ENCODE measurements around the gene PER1.

PER1 gene

DNA sequence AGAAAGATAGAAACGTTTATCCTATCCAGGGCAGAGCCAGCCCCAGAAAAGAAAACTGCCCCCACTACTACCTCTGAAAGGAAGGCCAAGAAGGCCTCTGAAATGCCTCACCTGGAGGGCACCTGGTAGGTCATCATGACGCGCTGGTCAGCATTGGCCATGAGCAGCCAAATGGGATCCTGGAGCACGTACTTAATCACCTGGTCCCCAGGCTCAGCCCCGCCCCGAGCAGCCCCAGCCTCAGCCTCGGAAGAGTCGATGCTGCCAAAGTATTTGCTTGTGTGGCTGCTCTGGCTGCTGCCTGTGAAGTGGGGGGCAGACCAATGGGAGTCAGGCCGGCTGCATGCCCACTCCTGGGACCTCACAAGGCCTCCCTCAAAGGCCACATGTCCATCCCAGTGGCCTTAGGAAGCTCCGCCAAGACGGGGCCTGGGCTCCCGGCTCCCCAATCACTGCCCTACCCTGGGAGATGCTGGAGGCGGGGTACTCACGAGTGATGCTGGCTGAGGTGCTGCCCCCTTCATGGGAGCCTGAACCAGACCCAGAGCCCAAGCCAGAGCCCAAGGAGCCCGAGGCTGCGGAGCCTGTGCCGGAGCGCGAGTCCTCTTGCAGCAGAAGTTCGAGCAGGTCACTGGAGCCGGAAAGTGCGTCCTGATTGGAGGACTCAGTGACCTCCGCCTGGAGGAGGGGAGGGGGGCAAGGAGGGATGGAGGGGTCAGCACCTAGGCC, 9.9 kb downstream of the PER1 start:
- DNase-seq (ENCODE audit: low read depth in 1 of 2, low spot score in 1 of 2): no peak

DNA sequence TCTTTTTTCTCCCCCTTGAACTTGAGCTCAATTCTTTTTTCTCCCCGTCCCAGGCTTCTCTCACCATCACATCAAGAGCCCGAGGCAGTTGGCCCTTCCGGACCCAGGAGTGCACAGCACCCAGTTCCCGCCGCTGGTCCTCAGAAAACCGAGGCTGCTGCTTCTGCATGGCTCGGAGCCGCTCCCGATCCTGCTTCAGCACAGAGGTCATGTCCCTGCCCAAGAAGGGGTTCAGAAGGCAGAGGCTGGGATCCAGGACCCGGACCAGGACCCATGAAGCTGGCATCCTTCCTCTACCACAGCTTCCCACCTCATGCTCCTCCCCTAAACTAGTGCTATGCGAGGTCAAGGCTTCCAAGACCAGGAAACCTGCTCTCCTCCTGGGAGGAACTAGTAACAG, 10.5 kb downstream of the PER1 start:
- no peak for DNase-seq (ENCODE audit: low read depth in 1 of 2, low spot score in 1 of 2)

DNA sequence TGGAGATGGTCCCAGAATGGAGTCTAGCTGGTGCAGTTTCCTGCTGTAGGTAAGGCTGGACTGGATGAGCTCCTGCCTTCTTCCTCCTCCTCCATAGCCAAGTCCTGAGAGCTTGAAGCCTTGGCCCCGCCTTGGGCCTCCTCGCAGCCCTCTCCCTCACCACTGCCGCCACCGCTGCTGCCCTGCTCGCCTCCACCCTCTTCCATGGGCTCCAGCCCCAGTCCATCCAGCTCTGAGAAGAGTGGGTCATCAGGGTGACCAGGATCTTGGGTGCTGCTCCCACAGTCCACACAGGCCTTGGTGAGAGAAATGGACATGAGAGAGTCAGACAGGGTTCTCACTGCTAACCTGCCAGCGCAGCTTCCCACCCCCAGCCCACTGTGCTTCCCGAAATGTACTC, 11.2 kb downstream of the PER1 start:
- DNase-seq (ENCODE audit: low read depth in 1 of 2, low spot score in 1 of 2): no peak

DNA sequence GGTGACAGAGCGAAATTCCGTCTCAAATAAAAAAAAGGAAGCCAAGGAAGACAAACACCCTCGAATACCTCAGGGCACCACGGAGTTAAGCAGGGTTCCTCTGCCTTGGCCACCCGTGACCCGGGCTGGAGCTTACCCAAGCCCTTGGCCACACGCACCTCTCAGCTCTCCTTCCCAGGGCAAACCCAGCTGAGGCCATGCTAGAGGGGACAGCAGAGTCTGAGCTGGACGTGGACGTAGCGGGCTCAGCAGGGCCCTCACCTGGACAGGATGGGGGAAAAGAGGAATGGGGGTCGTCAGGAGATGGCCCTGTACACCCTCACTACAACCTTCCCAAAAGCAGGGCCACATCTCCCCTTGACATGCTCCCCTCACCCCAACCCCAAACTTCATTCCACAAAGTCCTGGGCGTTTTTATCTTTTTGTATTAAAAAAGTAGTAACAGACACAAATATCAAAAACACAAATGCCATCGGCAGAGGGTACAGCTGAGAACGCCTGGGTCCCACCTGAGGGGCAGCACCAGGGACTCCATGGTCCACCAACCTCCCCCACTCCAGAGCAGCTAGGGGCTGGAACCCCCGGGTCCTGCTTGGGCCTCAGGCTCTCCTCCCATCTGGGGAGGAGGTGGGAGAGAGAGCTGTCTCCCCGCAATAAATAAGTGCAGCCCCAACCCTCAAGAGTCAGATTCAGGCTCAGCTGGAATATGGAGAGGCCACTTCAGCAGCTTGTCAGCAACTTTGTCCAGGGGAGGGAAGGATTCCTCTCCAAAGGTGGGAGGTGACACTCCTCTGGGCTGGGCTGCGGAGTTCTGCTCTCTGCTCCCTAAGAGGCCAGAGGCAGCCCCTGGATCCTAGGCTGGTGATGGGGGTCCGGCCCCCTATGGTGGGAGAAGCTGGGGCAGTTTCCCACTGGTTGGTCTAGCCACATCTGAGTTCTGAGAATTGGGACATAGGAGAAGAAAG, 11.9 kb downstream of the PER1 start:
- no peak for DNase-seq (ENCODE audit: low read depth in 1 of 2, low spot score in 1 of 2)

DNA sequence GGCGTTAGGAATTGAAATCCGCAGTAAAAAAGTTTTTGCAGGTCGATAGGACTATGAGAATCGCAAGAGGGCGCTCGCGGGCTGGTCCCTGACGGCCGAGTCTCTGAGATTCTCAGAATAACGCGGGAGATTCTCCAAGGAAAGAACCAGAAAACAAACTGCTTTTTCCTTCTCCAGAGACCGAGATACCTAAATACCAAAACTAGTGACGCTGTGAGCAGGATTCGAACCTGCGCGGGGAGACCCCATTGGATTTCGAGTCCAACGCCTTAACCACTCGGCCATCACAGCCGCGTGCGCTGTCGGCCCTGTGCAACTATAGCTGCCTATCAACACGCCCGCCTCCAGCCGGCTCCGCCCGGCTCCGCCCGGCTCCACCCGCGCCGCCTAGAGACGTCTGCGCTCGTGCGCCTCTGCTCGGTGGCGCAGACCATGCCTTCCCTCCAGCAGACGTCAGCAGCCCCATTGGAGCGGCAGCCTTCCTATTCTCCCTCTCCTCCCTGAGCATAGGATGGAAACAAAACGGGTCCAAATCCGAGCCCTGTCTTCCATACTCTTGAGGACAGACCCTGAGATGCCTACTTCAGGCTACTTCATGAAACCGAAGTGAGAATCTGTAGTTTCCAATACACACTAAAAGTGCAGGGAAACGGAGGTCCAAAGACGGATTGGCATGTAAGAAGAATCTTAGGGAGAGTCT, 13.4 kb downstream of the PER1 start:
- peak; percentile 92 for DNase-seq (ENCODE audit: low read depth in 1 of 2, low spot score in 1 of 2)

DNA sequence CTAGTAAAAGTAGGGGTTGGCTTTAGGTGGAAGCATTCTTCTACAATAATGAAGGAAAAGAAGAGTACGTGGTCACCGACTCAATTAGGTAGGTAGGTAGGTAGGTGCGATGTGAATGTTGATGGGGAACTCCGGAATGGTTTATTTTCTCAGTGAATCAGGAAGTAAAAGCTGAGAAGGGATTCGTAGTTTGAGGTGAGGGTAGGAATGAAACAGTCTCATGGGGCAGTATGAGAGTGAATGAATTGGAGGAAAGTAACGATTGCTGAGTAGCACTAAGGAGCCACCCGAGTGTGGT, 13.9 kb downstream of the PER1 start:
- DNase-seq (ENCODE audit: low read depth in 1 of 2, low spot score in 1 of 2): no peak

DNA sequence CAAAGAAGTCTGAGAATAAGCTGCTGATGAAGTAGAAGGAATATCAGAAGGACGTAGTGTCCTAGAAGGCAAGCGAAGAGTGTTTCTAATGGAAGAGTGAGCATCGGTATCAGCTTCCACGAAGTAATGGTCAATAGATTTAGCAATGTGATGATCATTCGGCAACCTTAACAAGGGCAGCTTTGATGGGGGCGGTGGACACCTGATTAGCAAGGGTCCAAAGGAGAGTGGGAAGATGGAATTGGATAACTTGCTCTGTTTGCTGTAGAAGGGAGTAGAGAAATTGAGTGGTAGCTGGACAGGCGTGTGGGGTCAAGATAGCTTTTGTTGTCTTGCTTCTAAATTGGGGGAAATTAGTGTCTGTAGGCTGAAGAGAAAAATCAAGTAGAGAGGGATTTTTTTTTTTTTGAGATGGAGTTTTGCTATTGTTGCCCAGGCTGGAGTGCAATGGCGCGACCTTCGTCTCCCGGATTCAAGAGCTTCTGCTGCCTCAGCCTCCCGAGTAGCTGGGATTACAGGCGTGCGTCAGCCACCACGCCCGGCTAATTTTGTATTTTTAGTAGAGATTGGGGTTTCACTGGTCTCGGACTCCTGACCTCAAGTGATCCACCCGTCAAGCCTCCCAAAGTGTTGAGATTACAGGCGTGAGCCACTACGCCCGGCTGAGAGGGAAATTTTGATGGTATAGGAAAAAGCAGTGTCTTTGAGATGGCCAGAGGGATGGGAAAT, 14.4 kb downstream of the PER1 start:
- DNase-seq (ENCODE audit: low read depth in 1 of 2, low spot score in 1 of 2): no peak

DNA sequence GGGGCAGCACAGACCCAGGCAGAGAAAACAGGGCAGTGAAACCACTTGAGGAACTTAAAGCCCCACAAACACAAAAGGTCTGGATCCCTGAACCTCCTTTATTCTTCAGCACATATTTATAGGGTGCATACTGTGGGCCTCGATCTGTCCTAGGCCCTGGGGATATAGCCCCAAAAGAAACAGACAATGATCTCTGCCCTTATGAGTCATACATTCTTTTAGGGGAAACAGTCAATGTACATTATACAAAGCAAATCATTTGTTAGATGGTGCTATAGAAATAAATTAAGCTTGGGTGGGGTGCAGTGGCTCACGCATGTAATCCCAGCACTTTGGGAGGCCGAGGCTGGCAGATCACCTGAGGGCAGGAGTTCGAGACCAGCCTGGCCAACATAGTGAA, 18.3 kb downstream of the PER1 start:
- DNase-seq (ENCODE audit: low read depth in 1 of 2, low spot score in 1 of 2): no peak

DNA sequence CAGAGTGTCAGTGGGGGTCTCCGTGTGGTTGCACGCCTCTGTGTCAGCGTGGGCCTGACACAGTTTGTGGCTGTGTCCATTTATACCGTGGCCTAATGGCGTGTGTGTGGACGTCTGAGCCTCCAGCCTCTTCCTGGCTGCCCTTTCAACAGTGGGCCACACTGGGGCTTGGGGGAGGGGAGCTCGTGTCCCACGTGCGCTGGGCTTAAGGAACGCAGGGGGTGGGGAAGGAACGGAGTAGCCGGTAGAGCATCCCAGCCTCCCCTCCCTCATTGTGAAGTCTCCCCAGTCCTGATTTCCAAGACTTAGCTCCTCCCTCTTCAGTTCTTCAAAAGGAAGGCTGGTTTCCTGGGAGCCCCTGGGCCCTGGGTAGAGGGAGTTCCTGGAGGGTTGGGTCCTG, 18.8 kb downstream of the PER1 start:
- DNase-seq (ENCODE audit: low read depth in 1 of 2, low spot score in 1 of 2): no peak

DNA sequence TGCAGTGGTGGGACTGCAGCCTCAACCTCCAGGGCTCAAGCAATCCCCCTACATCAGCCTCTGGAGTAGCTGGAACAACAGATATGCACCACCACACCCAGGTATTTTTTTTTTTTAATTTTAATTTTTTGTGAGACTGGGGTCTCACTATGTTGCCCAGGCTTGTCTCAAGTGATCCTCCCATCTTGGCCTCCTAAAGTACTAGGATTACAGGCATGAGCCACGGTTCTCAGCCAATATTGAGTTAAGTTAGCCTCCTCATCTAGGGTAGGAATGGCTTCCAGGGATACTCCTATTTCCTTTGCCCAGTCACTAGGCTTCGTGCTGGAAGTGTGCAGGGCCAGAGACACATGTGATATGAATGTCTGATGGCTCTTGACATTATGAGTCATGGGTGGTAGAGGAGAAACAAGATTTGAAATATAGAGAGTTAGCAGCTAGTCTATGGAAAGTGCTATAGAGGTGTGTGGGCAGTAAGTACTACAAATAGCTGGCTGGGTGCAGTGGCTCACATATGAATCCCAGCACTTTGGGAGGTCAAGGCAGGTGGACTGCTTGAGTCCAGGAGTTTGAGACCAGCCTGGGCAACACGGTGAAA, 20.3 kb downstream of the PER1 start:
- no peak for DNase-seq (ENCODE audit: low read depth in 1 of 2, low spot score in 1 of 2)

DNA sequence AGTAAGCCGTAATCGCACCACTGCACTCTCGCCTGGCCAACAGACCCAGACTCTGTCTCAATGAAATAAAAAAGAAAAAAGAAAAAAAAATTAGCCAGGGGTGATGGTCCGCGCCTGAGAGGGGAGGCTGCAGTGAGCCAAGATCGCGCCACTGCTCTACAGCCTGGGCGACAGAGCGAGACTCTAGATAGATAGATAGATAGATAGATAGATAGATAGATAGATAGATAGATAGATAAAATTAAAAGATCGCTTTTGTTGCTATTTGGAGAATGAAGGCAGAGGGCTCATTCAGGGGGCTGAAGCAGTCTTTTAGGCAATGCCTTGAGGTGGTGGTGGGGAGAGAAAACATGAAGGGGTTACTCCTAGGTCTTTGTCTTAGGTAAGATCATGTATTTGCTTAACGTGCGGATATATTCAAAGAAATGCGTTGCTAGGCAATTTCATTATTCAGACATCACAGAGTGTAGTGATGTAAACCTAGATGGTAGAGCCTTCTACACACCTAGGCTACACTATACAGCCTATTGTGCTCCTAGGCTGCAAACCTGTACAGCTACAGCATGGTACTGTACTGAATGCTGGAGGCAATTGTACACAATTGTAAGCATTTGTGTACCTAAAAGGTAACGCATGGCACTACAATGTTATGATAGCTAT, 23.9 kb downstream of the PER1 start:
- no peak for DNase-seq (ENCODE audit: low read depth in 1 of 2, low spot score in 1 of 2)

DNA sequence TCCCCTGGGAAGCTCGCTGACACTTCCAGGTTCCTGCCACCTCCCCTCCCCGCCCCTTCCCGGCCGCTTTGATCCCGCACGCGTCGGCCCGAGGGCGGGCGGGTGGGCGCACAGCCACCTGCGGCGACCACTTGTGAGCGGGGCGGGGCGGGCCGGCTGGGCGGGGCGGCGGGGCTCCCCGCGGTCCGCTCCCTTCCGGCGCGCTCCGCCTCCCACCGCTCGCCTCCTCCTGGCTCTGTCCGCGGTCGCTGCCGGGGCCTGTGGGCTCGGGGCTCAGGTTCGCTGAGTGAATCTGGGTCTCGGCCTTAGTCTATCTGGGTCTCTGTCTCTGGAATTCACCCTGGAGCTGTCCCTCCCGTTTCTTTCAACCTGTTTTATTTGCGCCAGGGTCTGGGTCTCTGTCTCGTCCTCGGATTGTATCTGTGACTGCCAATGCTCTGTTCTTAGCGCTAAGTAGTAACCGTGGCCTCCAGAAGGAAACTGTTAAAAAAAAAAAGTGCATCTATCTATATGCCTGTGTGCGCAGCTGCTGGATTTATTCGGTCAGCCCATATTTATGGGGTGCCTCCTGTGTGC, 25.6 kb downstream of the PER1 start:
- DNase-seq (ENCODE audit: low read depth in 1 of 2, low spot score in 1 of 2): no peak

DNA sequence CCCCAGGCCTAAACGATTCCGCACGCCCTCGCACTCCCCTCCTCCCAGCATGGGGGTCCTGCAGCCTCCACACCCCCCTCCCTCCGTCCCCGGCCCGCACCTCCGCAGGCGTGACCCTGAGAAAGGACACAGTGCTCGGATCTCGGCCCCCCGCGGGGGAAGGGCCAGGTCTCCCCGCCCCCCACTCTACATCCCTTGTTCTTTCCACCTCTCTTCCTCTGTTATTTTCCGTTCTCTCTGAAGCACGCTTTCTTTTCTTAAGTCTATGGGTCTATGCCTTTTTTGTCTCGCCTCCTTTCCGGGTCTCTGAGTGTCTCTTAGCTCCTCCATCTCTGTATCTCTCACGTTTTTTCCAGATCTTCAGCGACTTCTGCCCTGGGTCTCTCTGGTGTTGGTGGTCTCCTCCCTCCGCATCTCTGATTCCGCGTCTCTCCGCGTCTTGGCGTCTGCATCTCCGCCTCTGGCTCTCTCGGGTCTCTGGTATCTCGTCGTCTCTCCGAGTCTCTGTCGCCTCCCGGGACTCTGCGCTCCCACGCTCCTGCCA, 26.2 kb downstream of the PER1 start:
- DNase-seq (ENCODE audit: low read depth in 1 of 2, low spot score in 1 of 2): no peak

DNA sequence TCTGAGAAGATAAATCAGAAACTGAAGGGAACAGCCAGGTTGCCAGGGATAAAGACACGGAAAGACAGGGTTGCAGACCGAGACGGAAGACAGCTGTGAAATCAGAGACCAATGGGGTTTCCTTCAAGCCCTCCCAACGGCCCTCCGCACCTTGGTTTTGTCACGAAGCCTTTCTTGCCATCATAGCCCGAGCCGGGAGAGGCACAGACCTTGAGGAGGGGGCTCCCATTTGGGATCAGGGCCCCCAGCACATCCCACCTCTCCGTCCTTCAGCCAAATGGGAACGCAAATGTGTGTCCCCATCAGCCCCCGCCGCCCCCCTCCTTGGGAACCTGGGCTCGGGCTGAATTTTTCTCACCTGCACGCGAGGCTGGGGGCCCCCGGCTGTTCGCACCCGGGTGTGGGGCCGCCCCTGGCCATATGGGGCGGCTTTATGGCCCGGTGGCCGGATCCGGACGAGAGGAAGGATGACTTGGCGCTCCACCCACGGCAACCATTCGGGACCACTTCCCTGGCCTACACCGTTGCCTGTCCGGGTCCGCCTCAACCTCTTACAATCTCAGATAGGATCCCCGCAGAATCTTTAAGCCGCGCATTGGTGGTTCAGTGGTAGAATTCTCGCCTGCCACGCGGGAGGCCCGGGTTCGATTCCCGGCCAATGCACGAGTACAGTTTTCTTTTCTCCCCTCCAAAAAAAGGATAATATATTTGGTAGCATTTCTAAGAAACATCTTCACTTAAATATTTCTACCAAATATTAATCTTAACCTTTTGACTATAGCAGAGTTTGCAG, 26.9 kb downstream of the PER1 start:
- peak; percentile 78 to 80 for DNase-seq (ENCODE audit: low read depth in 1 of 2, low spot score in 1 of 2)

DNA sequence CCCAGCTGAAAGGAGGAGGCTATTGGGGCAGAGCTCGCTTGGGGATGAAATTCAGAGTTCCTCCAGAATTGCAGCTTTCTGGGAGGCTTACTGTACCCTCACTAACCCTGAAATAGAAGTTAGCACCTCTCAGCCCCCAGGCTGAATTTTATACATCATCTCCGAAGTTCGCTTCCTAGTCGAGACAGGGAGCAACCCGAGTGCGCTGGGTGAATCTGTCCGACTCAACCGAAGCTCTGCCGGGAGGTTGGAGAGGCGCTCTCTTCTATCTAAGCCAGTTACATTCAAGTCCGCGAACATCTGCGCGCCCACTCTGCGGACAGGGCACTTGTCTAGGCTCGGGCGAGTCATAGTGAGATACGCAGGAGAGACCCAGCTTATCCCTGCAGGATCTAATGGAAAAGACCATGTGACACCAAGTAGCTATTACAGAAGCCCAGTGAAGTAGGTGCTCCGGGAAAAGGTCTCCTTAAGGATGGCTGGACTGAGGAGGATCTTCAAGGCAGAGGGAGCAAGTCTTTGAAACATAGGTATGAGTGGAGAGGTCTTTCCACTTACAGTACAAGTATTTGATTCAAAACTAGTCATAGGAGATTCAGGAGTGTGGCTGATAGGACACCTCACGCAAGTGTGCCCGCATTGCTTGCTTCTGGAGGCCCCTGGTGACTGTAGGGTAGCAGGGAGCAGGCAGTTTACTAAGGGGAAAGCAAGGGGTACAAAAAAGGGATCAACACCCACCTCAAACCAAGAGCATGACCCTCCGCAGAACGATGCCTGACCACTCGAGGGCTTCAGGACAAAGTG, 27.7 kb downstream of the PER1 start:
- no peak for DNase-seq (ENCODE audit: low read depth in 1 of 2, low spot score in 1 of 2)

DNA sequence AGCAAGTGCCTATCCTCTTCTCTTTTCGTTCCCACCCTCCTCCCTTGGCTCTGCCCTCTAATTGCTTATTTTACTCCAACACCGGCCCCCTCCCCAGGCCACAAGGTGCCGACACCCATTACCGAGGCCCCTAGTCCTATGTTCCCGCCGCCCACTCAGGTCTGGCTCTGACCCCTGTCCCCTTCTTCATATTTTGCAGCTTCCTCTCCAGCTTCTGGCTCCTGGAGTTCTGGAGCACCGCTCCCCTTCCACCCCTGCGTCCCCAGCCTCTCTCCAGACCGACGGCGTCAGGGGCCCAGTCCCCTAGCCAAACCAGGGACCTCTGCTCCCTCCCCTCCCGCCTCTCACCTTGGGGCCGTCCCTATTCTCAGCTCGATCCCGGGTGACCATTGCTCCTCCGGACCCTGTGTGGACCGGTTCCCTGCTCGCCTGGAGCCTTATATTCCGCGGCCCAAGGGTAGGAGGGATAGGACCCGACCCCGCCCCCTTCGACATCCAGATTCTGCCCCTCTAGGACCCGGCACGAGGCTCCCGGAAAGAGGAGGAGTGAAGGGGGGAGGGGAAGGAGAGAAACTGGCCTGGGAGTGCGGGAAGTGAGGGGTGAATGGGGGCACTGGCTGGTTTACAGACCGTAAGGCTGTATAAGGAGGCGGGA, 28.4 kb downstream of the PER1 start, which contains the start of gene HES7:
HES7 (minus strand) TSS at position 412 of the 655 bp plus-strand sequence; CDS start at position 390, 22 bp downstream.
- DNase-seq (ENCODE audit: low read depth in 1 of 2, low spot score in 1 of 2): no peak

DNA sequence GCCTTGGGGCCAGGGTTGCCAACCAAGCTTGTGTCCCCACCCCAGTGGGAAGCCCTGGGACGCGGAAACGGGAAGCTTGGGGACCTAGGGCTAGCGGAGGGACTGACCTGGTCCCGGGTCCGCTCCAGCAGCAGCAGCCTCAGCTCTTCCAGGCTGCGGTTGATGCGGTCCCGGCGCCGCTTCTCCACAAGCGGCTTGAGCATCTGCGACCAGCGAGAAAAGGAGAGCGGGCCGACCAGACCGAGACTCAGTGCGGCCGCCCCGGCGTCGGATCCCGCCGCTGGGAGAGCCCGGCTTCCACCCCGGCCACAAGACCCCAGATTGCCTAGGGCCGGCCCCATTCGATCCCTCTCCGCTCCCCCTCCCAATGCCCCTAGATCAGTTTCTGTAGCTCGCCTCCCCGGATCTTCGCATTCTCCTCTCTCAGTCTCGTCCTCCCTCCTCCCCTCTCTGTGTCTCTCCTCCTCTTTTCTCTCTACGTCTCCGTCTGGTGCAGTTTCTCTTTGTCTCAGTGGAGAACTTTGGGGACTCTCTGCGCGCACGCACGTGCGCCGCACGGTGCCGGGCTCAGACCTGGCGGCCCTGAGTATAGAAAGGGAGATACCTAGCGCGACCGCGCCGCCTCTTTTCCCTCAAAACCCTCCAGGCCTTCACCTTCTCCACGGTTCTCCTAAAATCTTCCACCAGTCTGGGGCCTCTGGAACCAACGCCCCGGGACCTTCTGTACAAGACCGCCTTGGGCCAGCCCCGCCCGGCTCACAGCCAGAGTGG, 29.1 kb downstream of the PER1 start:
- no peak for DNase-seq (ENCODE audit: low read depth in 1 of 2, low spot score in 1 of 2)
